ENCODE data around the gene UBE2J2. TPM values are rescaled to one million over a fixed set of nuclear protein-coding genes. Genes with fewer than 3 reads are reported as not detected.
A peak's percentile ranks its signal among the peaks of the same experiment; 100 is the strongest.

Gene UBE2J2
- total RNA-seq, 2 donors from 2014 or later, result 43.1 to 83.3 TPM

DNA sequence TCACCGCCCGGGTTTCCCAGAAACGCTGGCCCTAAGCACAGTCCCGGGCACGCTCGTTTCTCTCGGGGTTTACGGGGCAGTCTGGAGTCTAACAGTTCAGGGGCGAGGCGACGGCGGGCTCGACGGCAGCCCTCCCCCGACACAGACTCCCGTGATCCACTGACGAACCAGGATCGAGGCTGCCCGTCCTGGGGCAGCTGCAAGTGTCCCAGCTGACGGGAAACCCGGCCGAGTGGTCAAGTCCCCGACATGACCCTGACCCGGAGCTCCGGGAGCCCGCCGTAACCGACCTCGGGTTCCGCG lies 494 bp downstream of the UBE2J2 start:
- Histone ChIP-seq H3K9me3 (no peaks in the 10 kb centered on the region), H3K4me3 (peak overlapping the region; percentile 98), H3K27me3 (no peaks in the 10 kb centered on the region), H3K4me1 (peaks cover 16% of the 10 kb centered on the region), H3K36me3 (no peaks in the 10 kb centered on the region), H3K9ac (ENCODE audit: low read depth in 2 of 2, low read length in 2 of 2) (peak overlapping the region; percentile 92 to 99), H3K27ac (peak overlapping the region; percentile 65)
- intact Hi-C loops (cut with DNase I), result no loop called here
- DNase-seq, result no peak
- TF ChIP-seq, protein P1, sequence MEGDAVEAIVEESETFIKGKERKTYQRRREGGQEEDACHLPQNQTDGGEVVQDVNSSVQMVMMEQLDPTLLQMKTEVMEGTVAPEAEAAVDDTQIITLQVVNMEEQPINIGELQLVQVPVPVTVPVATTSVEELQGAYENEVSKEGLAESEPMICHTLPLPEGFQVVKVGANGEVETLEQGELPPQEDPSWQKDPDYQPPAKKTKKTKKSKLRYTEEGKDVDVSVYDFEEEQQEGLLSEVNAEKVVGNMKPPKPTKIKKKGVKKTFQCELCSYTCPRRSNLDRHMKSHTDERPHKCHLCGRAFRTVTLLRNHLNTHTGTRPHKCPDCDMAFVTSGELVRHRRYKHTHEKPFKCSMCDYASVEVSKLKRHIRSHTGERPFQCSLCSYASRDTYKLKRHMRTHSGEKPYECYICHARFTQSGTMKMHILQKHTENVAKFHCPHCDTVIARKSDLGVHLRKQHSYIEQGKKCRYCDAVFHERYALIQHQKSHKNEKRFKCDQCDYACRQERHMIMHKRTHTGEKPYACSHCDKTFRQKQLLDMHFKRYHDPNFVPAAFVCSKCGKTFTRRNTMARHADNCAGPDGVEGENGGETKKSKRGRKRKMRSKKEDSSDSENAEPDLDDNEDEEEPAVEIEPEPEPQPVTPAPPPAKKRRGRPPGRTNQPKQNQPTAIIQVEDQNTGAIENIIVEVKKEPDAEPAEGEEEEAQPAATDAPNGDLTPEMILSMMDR (IDR thresholded peaks at IDR 0.05), result no peak

DNA sequence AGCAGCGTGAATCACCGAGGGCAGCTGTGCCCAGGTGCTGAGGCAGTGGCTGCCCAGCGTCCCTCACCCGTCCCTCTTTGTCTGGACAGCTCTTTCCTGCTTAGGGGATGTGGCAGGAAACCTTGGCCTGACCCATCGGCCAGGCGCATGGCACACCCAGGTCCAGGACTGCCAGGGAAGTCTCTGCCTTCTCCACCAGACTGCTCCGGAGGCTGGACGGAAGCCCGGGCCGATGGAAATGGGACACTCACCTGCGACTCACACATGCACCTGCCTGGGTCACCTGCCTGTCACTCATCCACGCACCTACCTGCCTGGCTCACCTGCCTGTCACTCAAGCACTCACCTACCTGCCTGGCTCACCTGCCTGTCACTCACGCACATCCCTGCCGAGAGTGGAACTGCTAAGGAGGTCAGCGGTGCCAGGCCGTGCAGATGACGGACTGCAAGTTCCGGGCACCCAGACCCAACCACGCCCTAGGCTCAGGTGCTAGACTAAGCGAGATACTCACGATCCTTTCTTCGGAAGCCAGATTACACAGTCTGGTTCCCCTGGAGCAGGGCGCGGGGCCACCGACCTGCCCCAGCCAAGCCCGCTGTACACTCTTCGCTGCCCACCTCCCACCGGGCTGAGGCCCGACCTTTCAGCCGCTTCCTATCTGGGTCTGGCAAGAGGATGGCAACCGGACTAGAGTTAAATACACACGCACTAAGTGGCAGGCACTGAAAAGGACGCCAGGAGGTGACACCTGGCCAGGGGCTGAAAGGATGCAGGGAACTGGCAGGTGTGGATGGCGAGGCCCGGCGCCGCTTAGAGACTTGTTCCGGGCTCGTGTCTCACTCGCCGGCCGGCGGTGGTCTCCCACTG lies 1.1 kb downstream of the UBE2J2 start:
- no peaks in the 10 kb centered on the region for H3K27me3 ChIP-seq
- H3K9ac ChIP-seq (ENCODE audit: low read depth in 2 of 2, low read length in 2 of 2), result peak overlapping the region; percentile 92 to 99
- no peaks in the 10 kb centered on the region for H3K9me3 ChIP-seq
- peak overlapping the region; percentile 65 for H3K27ac ChIP-seq
- peaks cover 16% of the 10 kb centered on the region for H3K4me1 ChIP-seq
- intact Hi-C loops (cut with DNase I), result no loop called here
- peak overlapping the region; percentile 98 for H3K4me3 ChIP-seq
- TF ChIP-seq, protein P1 (IDR thresholded peaks at IDR 0.05), result no peak
- no peaks in the 10 kb centered on the region for H3K36me3 ChIP-seq
- peak; percentile 66 for DNase-seq

DNA sequence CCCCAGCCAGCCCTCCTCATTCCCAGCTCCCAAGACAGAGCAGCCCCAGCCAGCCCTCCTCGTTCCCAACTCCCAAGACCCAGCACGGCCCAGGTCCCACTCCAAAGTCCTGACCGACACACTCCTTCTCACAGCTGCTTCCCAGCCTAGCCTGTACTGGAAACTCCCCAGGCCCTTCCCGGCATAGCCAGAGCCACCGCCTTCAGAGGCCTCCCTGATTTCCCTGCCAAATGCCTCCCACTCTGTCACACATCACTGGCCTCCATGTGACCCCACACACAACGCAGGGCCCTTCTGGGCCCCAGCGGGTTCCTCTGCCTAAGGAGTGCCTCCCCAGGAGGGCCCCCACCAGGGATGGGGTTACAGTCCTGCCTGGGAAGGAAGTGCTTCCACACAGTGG lies 2.8 kb downstream of the UBE2J2 start:
- H3K9me3 ChIP-seq, result no peaks in the 10 kb centered on the region
- H3K4me1 ChIP-seq, result peaks cover 16% of the 10 kb centered on the region
- no peaks in the 10 kb centered on the region for H3K36me3 ChIP-seq
- H3K4me3 ChIP-seq, result no peak overlapping the region
- H3K27me3 ChIP-seq, result no peaks in the 10 kb centered on the region
- TF ChIP-seq, protein P1 (IDR thresholded peaks at IDR 0.05), result no peak
- no peak overlapping the region for H3K27ac ChIP-seq
- H3K9ac ChIP-seq (ENCODE audit: low read depth in 2 of 2, low read length in 2 of 2), result peak overlapping the region in 1 of 2 donors; percentile 56
- intact Hi-C loops (cut with DNase I), result no loop called here
- DNase-seq, result no peak

DNA sequence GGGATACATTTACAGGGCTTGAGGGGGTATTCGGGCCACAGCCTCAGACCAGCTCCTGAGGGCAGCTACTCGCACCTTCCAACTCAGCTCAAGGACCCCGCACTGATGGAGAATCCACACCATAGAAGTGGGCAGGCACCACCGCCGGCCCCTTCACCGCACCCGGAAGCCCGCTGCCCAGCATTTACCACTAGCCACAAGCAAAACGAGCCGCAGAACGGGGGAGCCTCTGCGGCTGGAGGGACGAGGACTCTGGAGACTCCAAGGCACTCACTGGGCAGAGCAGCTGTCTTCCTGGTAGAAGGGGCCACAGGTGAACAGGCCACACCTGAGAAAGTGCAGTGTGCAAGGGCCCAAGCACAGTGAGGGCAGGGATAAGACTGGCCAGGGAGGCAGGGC lies 5.4 kb downstream of the UBE2J2 start:
- no peak for DNase-seq
- no peaks in the 10 kb centered on the region for H3K27me3 ChIP-seq
- no peak overlapping the region for H3K27ac ChIP-seq
- H3K9ac ChIP-seq (ENCODE audit: low read depth in 2 of 2, low read length in 2 of 2), result no peak overlapping the region
- no peaks in the 10 kb centered on the region for H3K9me3 ChIP-seq
- intact Hi-C loops (cut with DNase I), result no loop called here
- TF ChIP-seq, protein P1 (IDR thresholded peaks at IDR 0.05), result no peak
- H3K4me3 ChIP-seq, result no peak overlapping the region
- peaks cover 16% of the 10 kb centered on the region for H3K4me1 ChIP-seq
- peaks cover 2% of the 10 kb centered on the region for H3K36me3 ChIP-seq

DNA sequence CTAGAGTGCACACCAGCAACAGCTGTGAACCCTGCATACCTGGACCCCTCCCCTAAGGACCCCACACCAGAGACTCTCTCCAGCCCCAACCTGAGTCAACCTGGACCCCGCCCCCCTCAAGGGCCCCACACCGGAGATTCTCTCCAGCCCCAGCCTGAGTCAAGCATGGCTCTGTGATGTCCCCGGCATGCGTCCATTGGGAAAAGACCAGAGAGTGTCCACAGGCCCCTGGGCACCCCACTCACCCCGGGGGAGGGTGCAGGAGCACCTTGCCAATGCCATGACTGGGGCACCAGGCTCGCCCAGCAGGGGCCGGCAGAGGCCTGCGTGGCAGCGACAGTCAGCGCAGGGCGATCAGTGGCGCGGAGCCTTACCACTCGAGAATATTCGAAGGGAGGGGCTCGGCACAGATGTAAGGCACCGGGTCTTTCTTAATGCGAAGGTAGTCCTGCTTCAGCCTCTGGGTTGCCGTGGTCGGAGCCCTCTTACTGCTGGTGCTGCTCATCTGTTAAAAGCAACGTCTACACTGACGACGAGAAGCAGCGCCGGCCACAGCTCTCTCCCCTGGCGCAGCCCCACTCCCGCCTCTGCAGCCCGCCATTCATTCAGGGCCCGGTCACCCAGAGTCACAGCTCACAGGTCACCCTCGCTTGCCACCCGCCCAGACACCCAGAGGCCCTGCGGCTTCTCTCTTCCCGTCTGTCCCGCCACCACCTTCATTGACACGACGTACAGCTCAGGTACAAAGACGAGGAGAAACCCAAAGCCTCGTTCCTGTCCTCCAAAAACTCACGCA lies 6.0 kb downstream of the UBE2J2 start:
- Histone ChIP-seq H3K4me1 (peaks cover 16% of the 10 kb centered on the region), H3K4me3 (no peak overlapping the region), H3K36me3 (peaks cover 8% of the 10 kb centered on the region), H3K27ac (no peak overlapping the region), H3K9me3 (no peaks in the 10 kb centered on the region), H3K9ac (ENCODE audit: low read depth in 2 of 2, low read length in 2 of 2) (no peak overlapping the region), H3K27me3 (no peaks in the 10 kb centered on the region)
- TF ChIP-seq, protein P1 (IDR thresholded peaks at IDR 0.05), result no peak
- no peak for DNase-seq
- intact Hi-C loops (cut with DNase I), result no loop called here

Data from colonic mucosa (tissue), 4 donors.